Activated CD4-positive, alpha-beta T cell treated with anti-CD3 and anti-CD28 coated beads, Interleukin-10, Interleukin-2, amounts not matched to agents 100 ng/mL and 50 ng/mL, durations not matched to agents 16 hours and 8 hours (primary cell): ENCODE measurements around the gene MAP3K5.

ENCODE experiments used
- DNase-seq: peaks from one replicate; pipeline ENCODE4 v3.0.0-alpha.2; 2020

The MAP3K5 gene

DNA sequence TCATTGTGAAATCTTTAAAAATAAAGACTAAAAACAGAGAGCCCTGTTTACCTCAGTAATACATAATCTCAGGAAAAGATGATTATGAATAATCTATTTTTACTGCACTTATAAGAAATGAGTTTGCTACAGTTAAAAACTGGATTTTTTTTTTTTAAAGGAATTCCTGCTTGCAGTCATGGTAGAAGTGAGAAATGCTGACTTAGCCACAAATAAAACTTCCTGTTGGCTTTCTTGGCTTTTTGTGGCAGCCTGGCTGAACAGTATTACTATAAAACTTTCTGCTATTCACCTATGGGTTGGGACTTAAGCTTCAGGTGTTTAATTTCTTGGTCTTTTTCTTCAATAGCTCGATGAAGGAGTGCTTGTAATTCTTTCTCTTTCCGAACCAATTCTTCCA is 230.1 kb downstream of the MAP3K5 start:
- DNase-seq: no peak

DNA sequence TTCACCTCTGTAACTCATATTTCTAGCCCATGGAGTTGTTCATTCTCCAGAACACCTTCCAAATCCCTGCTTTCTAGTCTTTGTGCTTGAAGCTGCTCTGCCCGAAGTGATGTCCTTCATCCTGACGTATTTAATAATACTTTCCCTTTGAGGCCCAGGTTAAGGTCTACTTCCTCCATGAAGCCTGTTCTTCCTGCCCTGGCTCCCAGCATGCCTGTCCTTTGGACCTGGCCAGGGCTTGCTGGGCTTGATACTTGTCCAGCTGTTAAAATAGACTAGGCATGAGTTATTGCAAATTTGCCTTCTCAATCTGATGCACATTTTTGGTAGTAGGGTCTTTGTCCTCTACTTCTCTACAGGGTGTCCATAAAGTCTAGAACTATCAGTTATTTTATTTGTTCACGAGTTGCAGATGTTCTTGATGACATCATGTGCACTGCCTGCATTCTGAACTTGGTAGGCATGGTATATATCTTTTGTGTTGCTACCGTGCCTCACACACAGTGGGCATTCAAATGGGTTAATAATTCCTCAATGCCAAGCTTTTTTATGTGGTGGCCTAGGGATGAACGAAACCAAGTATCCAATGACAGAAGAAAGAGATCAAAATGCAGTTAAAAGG is 239.0 kb downstream of the MAP3K5 start:
- DNase-seq: no peak

DNA sequence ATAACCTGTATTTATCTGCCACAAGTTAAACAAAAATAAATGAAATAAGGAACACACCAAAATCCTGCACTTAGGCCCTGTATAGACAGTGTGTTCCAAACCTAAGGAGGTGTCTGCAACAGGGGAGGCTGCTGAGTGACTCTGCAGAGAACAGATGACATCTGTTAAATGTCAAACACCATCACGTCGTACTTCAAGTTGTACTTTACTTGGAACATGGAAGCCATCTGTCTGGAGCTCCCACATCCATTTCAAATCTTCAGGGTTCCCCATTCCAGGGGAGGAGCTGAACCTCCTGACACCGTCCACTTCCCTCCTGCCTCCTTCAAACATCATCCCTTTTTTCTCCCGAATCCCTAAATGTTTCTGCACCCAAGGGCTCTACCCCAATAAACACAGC is 240.2 kb downstream of the MAP3K5 start:
- DNase-seq: no peak

DNA sequence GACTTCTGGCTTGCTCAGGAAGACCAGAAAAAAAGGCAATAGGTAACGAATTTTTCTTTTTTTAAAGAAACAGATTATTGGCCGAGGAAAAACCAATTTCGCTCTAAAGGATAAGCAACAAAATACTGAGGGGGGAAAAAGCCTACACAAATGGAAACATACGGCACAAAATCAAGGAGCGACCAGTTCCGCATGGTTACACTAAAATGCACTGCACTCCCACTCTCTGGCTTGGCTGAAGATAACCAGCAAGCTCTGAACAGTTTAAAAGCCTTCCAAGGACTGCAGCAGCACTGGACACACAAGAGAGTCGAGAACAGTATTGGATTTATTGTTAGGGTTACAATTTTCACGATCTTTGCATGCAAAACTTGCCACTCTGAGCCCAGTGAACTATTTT is 241.2 kb downstream of the MAP3K5 start:
- DNase-seq: no peak

DNA sequence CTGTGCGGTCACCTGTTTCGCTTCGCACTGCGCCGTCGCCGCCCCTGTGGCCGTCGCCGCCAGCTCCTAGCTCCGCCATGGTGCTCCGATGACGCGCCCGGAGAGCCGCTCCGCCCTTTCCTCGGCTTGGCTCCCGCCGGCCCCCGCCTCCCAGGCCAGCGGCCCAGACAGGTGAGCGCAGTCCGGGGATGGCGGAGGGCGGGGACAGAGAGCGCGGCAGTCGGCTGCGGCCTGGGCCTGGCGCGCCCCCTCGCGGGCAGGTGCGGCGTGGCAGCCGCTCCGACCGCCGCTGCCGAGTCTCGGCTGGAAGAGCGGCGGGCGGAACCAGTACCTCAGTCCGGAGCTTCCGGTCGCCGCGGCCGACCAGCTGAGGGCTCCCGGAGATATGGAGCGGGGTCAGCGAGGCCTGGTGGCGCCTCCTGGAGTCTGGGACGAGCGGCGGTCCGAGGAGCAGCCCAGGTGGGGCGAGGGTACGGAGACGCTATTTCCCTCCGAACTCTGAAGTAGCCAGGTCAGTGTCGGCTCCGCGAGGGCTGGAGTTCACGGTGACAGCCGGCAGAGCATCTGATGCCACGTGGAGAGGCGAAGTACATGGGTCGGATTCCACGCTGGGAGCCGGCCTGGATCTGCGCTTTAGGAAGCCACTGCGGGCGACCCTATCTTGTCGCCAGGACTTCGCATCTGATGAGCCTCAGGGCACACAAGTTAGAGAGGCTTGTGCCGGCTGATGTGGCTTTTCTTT is 241.8 kb downstream of the MAP3K5 start, which contains the start of gene MAP7:
Gene MAP7, minus strand, starts transcription at position 93 of the 742 bp plus-strand sequence. Its CDS starts 14 bp downstream, at position 79.
- peak; percentile 60 for DNase-seq

DNA sequence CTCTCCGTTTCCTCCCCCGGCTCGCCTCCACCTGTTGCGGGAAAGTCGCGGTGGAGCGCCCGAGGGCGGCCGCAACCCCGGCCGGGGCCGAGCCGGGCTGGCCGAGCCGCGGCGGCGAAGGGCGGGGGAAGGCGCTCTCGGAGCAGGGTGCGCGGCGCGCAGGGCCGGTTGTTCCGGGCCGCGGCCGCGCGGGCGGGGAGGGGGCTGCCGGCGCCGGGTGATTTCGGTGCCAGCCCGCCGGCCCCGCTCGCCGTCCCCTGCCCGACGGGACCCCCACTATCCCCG is 242.3 kb downstream of the MAP3K5 start:
- DNase-seq: no peak

DNA sequence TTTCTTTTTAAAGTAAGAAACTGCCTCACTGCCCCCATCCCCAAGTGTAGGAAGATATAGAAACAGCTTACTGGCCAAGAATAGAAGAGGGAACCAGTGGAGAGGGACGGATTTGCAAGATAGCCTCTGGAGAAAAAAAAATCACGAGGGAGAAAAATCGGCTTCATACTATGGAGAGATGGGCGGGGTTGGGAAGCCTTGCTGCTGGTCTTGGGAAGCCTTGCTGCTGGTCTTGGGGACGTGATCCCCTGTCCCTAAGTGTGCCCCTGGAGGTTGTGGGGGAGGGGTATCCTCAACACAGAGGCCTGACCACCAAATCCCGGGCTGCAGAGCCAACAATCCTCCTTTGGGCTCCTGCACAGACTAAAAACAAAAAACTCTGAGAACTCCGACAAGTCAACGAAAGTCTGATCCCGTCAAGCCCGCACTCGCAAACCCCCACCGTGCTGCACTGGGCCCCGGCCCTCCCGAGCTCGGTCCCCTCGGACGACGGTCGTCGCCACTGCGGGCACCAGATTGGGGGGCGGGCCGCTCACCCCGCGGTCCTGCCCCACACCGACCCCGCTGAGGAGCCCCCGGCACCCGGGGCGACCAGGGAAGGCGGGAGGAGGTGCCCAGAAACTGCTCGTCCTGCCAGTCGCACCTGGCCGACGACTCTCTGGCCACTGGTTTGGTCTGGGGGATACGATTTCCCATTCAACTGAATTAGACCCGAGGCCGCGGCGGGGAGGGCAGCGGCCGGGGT is 242.8 kb downstream of the MAP3K5 start:
- no peak for DNase-seq

DNA sequence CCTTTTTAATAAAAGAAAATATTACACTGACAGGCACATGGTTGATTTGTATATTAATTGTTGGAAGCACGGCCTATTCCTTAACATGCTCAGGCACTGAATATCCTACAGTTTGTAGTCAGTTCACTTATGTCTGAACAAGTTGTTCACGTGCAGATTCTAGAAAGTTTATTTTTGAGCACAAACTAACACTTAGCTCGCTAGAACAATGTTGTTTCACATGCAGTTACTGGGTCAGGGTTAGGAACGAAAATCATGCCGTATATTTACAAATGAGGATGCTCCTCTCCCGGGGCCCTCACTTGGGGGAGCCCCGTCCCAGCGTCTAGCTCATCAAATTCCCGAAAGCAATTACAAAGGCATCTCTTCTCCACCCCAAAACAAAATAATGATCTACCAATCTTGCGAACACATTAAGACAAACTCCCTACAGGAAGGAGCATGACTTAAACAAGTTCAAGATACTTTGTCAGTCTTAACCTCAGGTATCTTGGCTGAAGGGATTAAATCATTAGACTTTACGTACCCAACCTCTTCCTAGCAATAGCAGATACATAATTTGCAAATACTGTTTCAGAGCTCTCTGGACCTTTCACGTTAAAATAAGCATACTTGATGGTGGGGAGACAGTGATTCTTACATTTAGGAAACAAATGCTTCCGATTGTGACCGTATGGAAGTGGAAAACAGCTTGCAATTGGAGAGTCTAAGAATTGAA is 243.5 kb downstream of the MAP3K5 start:
- DNase-seq: no peak

DNA sequence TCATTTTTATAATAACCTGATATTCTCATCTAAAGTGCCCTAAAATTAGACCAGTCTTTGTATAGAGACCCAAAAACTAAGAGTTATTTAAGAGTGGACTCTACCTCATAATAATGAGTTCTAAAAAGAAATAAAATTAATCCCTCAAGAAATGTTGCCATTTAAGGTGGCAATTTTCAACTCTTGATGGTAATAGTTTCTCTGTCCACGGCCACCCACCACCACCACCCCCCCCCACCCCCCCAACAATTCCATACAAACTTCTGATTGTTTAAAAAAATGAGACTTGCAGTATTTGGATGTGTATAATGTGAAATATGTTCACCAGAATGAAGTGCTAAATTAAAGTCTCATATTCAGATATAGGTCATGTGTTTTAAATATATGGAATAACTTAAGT is 244.4 kb downstream of the MAP3K5 start:
- DNase-seq: no peak

DNA sequence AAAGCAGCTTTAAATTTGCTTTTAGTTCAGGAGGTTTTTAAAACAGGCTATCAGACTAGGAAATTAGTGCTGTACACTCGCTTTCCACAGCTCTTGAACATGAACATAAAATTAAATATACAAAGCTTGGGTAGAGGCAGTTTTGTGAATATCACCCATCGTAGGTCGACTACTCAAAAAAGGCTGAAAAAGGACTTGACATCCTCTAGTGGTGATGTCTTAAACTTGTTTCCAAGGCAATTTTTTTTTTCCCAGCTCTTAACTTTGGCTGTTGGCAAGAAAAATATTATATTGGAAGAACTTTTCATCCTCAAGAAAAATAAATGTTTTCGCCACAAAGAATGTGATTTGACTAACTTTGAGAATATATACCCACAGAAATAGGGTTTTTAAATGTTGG is 244.9 kb downstream of the MAP3K5 start:
- DNase-seq: no peak

DNA sequence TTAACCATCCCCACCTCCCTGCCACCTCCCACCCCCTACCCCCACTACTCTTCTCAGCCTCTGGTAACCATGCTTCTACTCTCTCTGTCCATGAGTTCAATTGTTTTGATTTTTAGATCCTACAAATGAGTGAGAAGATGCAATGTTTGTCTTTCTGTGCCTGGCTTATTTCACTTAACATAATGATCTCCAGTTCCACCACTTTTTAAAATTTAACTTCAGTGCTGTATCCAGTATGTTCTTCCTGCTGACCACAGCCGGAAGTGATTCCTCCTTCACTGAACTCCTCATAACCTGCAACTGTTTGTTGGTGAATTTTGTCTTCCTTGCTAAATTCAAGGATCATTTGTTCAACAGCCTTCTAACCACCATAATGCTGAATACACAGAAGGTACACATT is 245.9 kb downstream of the MAP3K5 start:
- no peak for DNase-seq

DNA sequence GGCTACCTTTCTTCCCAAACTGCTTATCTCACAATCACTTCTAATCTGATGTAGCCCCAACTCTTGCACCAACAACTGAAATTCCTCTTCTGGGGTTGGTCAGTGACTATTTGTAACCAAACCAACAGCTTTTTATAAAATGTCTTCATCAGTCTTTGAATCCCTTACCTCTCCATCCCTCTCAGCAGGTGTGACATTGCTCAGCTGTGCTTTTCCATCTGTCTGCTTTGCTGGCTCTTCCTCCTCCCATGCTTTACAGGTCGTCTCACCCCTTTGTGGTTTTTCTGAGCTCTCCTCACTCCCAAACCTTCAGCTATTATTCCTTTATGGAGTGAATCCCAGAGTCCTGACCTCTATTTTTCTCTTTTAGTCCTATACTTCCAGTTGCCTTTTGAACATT is 248.0 kb downstream of the MAP3K5 start:
- no peak for DNase-seq

DNA sequence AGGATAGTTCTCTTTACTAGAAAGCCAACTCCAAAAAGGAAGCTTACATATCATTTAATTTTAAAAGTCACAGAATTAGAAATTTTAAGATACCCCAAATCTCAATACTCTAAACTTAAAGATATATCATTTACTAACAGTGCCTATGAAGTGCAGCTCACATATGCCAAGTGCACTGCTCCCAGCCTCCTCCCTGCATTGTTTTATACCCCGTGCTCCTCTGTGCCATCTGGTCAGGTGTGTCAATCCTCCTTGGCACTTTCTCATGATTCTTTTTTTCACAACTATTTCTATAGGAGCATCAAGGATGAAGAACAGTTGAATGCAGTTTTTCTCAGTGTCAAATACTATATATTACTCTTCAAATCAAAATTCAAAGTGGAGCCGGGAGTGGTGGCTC is 250.9 kb downstream of the MAP3K5 start:
- DNase-seq: no peak

DNA sequence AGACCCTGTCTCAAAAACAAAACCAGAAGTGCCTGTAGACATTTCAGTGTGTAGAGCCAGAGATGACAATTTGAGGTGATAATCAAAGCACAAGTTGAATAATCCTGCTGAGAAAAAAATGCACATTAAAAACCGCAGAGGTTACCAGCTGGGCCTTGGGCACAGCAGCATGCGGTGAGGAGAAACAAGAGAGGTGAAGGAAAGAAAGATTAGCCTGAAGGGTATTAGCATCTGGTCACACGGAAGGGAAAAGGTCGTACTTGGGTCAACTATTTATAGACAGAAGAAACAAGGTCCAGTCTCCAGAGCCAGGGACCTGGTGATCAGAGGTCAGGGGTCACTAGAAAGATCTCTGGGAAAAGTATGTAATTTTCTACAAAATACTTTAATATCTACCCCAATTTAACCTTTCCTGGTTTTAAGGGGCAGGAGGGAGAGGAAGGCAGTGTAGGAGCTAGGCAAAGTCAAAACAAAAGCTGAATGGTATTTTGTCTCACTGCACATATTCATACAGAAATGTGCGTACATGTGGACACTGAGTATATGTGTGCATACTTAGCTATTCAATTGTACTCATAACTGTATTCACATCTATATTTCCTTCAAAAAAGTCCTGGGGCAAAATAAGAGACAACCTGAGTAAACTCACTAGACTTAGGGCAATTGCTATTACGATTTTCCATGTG is 252.2 kb downstream of the MAP3K5 start:
- DNase-seq: no peak

DNA sequence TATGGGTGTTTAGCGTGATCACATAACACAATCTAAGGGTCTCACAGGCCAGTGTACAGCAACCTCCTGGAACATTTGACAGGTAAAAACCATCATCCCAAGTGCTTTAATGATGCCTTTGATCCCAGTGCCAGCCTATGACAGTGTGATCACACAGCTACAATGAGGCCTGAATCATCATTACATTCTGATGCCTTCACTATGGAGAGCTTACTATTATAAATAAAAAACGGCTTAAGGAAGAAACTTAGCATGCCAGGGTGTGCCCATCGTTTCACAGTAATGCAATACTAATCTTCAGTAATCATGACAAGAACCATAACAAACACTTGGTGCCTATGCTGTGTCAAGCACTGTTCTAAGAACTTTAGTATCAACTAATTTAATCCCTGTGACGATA is 253.4 kb downstream of the MAP3K5 start:
- DNase-seq: no peak

DNA sequence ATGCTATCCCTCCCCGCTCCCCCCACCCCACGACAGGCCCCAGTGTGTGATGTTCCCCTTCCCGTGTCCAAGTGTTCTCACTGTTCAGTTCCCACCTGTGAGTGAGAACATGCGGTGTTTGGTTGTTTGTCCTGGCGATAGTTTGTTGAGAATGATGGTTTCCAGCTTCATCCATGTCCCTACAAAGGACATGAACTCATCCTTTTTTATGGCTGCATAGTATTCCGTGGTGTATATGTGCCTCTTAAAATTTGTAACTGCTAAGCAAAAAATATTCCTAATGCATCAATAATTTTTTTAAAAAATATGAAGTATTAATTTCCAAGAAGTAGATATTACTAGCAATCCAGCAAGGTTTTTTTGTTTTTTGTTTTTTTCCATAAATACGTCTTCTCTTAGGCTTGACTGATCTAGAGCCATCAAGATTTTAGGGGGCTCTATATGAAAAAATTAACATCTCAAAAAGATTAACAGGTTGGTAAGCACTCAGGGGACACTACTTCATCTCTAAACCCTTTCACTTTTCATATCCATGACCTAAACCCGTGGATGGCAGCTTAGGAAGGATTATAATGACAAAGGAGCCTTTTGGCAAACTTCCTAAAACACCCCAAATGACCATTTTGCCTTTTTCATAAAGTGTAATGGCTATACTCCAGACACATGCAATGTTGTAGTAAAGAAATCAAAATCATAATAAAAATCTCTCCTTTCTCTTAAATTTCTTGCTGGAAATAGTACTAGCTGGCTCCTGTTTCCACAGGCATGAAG is 256.2 kb downstream of the MAP3K5 start:
- DNase-seq: no peak

DNA sequence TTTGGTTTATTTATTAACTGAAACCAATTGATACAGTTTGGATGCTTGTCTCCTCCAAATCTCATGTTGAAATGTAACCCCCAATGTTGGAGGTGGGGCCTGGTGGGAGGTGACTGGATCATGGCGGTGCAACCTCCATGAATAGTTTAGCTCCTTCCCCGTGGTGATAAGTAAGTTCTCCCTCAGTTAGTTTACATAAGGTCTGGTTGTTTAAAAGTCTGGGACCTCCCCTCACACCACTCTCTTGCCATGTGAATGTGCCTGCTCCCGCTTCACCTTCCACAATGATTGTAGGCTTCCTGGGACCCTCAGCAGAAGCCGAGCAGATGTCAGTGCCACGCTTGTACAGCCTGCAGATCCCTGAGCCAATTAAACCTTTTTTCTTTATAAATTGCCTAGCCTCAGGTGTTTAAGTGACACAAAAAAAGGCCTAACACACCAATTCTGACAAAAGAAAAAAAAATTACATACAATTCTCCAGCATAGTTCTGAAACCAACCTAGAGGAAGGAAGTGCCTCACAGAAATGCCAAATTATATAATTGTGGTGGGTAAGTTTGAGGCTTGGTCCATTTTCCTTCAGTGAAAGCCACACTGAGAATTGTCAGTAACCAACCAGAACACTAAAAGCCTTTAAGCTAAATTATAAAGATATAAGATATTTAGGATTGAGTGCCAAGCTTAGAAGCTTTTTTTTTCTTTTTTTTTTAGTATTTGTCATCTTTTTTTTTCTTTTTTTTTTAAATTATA is 257.1 kb downstream of the MAP3K5 start:
- no peak for DNase-seq

DNA sequence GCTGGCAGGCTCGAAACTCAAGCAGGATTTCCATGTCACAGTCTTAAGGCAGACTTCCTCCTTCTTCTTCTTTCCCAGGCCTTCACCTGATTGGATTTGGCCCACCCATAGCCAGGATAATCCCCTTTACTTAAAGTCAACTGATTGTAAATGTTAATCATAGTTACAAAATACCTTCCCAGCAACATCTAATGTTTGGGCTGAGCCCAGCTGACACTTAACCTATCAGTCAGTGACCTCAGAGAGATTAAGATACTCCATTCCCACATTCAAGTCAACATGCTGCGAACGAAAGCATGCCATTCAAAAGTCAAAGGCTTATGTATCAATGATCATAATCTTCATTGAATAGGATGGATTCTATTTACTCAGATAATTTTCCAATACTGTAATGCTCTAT is 258.0 kb downstream of the MAP3K5 start:
- DNase-seq: no peak

DNA sequence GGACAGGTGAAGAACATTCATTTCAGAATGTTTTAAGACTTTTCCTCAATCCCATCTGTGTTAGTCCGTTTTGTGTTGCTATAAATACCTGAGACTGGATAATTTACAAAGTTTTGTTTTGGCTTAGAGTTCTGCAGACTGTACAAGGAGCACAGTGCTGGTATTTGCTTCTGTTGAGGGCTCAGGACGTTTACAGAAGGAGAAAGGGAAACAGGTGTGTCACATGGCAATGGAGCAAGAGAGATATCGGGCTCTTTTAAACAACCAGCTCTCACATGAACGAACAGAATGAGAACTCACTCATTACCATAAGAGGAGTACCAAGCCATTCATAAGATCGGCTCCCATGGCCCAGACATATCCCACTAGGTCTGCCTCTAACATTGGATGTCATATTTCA is 258.8 kb downstream of the MAP3K5 start:
- no peak for DNase-seq

DNA sequence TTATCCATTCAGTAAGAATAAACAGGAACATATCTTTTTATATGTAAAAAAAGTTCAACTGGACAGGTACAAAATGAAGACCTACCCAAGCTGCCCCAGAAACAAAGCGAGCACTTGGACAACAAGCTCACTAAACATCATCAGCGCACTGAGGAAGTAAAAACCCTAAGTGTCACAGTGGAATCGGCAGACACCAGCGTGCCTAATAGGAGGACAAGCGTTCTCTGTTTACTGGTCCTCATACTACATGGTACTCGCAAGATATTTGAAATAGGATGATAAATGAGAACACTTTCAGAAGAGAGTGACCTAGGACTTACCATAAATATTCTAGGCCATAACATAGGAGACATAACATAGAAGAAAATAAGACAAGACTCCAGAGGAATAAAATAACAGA is 260.2 kb downstream of the MAP3K5 start:
- DNase-seq: no peak

DNA sequence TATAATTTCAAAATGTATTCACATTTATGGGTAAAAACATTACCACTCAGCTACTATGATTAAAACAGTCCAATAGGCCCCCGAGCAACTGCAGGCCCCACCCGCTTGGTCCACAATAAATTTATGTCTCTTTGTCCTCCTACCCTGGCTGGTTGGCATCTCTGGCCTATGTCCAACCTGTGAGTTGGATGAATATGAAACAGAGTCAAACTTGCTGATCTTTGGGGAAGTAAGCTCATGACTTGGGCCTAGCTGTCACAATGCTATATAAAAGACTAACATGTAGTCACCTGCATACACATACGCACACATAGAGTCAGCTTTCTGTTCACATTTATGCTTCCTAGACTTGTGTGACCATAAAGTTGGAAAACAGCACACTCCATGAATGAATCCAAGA is 262.6 kb downstream of the MAP3K5 start:
- DNase-seq: no peak

DNA sequence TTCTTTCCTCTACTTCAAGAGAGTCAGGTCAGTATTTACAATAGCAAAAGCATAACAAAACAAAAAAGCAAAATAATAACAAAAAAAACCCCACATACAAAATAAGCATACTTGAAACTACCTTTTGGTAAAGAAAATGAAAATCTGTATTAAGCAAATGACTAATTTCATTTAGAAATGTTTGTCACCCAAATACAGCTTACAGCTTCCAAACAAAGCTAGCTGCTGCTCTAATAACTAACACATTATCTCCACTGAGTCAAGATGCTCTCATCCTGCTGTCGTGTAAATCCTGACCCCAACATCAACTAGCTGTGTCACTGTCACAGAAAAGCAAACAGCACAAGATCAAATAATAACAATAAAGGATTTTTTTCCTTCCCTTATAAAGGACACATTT is 263.8 kb downstream of the MAP3K5 start:
- no peak for DNase-seq
